NCI-H146 treated with DMSO at 0.1 percent for 48 hours (cell line): ENCODE measurements around the gene ORM2.
"Not testable (repeated sequence)": the region's sequence is repeated elsewhere in the genome, so short reads cannot be mapped to it uniquely, and the experiment has no call there.

Source experiments
- DNase-seq: peaks from one replicate; lab custom pipeline; 2025; ENCODE audit not compliant: unreplicated experiment; lab: John Stamatoyannopoulos, UW

The ORM2 gene

GRCh38 chr9:114330636-114331035 lies 967 bp downstream of the ORM2 start:
- DNase-seq, result no peak

GRCh38 chr9:114331229-114332195 lies 1.8 kb downstream of the ORM2 start:
- DNase-seq, result not testable (repeated sequence)

- DNase-seq, result not testable (repeated sequence)
These were observed 2.9 kb downstream of the ORM2 start for GRCh38 chr9:114332474-114333040.

GRCh38 chr9:114333718-114334117 lies 4.0 kb downstream of the ORM2 start:
- DNase-seq, result not testable (repeated sequence)

GRCh38 chr9:114334490-114334889 lies 4.8 kb downstream of the ORM2 start:
- DNase-seq, result no peak

GRCh38 chr9:114335745-114336144 lies 6.1 kb downstream of the ORM2 start:
- DNase-seq, result no peak

- DNase-seq, result no peak
These were observed 6.5 kb downstream of the ORM2 start for GRCh38 chr9:114336157-114336556.

GRCh38 chr9:114336699-114337395 lies 7.2 kb downstream of the ORM2 start:
- DNase-seq, result no peak

- DNase-seq, result no peak
These were observed 8.5 kb downstream of the ORM2 start for GRCh38 chr9:114338187-114338586.

- no peak for DNase-seq
These were observed 9.7 kb downstream of the ORM2 start for GRCh38 chr9:114339130-114339908.

- no peak for DNase-seq
These were observed 11.6 kb downstream of the ORM2 start for GRCh38 chr9:114341152-114341830.

- no peak for DNase-seq
These were observed 12.3 kb downstream of the ORM2 start for GRCh38 chr9:114341991-114342390.

- no peak for DNase-seq
These were observed 13.2 kb downstream of the ORM2 start for GRCh38 chr9:114342755-114343440.

GRCh38 chr9:114343471-114344187 lies 14.0 kb downstream of the ORM2 start:
- DNase-seq, result no peak

- no peak for DNase-seq
These were observed 14.5 kb downstream of the ORM2 start for GRCh38 chr9:114344188-114344566.

GRCh38 chr9:114344692-114345091 lies 15.0 kb downstream of the ORM2 start:
- DNase-seq, result no peak

GRCh38 chr9:114345493-114346065 lies 15.9 kb downstream of the ORM2 start:
- DNase-seq, result no peak

- DNase-seq, result no peak
These were observed 16.5 kb downstream of the ORM2 start for GRCh38 chr9:114346146-114346545.

GRCh38 chr9:114347675-114348074 lies 18.0 kb downstream of the ORM2 start:
- DNase-seq, result no peak
